ENCODE data around the gene SPATA6.
"Not testable (repeated sequence)": the region's sequence is repeated elsewhere in the genome, so short reads cannot be mapped to it uniquely, and the experiment has no call there.

SPATA6 gene

DNA sequence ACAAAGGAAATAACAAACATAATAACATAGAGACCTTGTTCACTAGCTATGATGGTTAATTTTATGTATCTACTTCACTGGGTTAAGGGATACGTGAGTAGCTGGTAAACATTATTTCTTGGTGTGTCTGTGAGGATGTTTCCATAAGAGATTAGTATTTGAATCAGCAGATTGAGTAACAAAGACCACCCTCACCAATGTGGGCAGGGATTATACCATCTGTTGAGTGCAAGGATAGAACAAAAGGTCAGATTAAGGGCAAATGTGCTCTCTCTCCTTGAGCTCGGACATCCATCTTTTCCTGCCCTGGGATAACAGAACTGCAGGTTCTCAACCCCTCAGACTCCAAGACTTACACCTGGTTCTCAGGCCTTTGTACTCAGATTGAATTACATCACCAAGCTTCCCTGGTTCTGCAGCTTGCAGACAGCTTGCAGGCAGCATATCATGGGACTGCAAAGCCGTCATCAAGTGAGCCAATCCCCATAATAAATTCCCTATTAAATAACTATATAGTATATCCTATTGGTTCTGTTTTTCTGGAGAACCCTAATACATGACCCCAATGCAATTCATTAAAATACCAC is 9.2 kb downstream of the SPATA6 start:
- no peak for DNase-seq (ENCODE audit: low read depth in 2 of 2)

DNA sequence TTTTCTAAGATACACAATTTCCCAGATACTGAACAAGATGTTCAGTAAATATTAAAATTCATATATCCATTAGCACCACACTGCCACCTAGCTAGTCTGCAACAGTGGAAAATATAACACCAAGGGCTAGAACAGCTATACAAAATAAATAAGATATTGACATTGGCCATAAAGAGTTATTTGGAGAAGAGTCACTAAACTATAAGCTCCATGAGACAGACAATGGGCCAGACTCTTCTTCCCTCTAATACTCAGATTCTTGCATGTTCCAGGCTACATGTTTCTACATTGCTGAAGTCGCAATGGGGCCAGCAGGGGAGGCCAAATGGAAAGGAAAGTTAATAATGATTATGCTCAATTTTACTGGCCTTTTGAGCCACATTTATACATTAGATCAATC is 21.5 kb downstream of the SPATA6 start:
- DNase-seq (ENCODE audit: low read depth in 2 of 2): no peak

DNA sequence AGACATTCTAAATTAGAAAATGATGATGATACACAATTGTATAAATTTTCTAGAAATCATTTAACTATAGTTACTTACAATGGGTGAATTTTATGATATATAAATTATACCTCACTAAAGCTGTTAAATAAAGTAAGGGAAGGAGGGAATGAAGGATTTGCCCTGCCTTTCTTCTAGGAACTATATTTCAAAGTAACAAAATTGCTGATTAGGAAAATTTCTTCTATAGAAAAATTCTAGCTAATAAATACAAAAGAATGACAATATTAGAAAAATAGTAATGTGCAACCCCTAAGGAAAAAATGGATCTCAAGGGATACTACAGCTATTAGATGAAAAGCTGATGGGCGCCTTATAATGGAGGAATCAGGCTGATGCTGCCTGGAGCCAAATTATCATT is 23.1 kb downstream of the SPATA6 start:
- DNase-seq (ENCODE audit: low read depth in 2 of 2): no peak

DNA sequence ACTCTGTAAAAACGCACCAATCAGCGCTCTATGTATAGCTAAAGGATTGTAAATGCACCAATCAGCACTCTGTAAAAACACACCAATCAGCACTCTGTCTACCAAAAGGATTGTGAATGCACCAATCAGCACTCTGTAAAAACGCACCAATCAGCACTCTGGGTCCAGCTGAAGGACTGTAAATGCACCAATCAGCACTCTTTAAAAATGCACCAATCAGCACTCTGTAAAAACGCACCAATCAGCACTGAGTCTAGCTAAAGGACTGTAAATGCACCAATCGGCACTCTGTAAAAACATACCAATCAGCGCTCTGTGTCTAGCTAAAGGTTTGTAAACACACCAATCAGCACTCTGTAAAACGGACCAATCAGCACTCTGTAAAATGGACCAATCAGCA is 27.8 kb downstream of the SPATA6 start:
- not testable (repeated sequence) for DNase-seq (ENCODE audit: low read depth in 2 of 2)

DNA sequence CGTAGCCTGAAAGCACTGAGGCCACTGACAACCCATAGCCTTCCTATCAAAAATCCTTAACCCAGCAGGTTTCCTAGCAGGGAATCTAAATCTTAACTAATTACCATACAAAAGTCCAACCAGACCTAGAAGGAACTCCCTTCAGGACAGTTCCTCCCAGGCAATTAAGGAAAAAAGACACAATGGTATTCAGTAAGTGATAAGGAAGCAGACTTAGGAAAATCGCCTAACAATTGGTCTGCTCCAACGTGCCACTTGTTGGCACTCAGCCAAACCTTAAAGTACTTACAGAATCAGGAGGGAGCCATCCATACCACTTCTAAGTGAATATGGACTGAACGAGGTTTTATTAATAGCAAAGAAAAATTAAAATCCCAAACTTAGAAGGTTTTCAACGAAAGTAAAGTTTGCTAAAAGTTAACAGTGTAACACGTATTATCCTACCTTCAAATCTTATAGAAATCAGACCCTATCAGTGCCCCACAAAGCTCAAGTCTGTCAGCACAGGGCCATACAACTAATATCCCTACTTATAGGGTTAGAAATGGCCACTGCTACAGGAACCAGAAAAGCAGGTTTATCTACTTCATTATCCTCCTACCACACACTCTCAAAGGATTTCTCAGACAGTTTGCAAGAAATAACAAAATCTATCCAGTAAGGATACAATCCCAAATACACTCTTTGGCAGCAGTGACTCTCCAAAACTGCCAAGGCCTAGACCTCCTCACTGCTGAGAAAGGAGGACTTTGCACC is 29.0 kb downstream of the SPATA6 start:
- no peak for DNase-seq (ENCODE audit: low read depth in 2 of 2)

DNA sequence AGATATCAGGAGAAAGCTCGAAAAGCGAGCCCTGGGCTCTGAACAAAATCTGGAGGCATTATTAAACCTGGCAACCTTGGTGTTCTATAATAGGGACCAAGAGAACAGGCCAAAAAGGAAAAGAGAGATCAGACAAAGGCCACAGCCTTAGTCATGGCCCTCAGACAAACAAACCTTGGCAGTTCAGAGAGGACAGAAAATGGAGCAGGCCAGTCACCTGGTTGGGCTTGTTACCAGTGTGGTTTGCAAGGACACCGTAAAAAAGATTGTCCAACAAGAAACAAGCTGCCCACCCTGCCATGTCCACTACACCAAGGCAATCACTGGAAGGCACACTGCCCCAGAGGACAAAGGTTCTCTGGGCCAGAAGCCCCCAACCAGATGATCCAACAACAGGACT is 31.2 kb downstream of the SPATA6 start:
- not testable (repeated sequence) for DNase-seq (ENCODE audit: low read depth in 2 of 2)

DNA sequence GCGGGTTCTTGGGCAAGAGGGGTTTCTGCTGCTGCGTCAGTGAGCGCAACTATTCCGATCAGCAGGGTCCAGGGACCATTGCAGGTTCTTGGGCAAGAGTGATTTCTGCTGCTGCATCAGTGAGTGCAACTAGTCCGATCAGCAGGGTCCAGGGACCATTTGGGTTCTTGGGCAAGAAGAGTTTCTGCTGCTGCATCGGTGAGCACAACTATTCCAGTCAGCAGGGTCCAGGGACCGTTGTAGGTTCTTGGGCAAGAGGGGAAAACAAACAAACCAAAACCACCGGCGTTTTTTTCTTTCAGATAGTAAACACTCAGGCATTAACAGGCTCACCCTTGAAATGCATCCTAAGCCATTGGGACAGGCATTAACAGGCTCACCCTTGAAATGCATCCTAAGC is 32.6 kb downstream of the SPATA6 start:
- DNase-seq (ENCODE audit: low read depth in 2 of 2): no peak

DNA sequence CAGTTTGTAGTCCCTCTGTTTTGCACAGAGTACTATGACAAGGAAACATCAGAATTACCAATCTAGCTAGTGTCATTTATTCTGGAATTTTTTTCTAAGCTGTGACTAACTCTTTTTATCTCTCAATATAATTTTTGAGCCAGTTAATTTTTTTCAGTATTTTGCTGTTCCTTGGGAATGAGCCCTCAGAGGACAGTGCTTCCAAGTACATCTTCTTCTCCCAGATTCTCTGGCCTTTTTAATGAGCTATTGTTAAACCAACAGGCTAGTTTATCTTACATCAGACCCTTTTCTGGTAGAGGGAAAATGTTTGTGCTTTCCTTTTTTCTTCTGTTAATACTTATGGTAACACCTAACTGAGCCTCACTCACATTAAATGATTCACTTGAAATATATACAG is 34.6 kb downstream of the SPATA6 start:
- not testable (repeated sequence) for DNase-seq (ENCODE audit: low read depth in 2 of 2)

DNA sequence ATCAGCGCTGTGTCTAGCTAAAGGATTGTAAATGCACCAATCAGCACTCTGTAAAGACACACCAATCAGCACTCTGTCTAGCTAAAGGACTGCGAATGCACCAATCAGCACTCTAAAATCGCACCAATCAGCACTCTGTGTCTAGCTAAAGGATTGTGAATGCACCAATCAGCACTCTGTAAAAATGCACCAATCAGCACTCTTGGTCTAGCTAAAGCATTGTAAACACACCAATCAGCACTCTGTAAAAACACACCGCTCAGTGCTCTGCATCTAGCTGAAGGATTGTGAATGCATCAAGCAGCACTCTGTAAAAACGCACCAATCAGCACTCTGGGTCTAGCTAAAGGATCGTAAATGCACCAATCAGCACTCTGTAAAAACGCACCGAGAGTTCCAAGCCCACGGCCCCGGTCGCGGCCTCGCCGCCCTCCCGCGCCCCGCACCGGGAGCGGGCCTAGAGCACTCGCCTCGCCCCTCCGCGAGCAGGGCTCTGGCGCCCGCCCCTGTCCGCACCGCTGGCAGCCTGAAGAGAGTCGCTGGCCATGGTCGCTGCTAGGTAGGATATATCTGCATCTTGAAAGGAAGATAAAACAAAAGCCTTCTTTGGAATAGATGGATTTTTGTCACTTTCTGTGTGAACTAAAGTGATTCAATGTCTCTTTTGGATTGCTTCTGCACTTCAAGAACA is 36.5 kb downstream of the SPATA6 start:
- DNase-seq (ENCODE audit: low read depth in 2 of 2): not testable (repeated sequence)

DNA sequence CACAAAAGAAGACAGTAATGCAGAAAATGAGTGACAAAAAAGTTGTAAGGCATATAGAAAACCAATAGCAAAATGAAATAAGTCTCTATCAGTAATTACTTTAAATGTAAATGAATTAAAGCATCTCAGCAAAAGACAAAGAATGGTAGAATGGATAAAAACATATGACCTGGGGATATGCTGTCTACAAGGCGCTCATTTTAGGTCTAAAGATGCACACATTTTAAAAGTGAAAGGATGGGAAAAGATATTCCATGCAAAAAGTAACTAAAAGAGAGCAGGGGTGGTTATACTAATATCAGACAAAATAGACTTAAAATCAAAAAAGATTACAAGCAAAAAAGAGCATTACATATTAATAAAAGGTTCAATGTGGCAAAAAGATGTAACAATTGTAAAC is 41.2 kb downstream of the SPATA6 start:
- no peak for DNase-seq (ENCODE audit: low read depth in 2 of 2)

DNA sequence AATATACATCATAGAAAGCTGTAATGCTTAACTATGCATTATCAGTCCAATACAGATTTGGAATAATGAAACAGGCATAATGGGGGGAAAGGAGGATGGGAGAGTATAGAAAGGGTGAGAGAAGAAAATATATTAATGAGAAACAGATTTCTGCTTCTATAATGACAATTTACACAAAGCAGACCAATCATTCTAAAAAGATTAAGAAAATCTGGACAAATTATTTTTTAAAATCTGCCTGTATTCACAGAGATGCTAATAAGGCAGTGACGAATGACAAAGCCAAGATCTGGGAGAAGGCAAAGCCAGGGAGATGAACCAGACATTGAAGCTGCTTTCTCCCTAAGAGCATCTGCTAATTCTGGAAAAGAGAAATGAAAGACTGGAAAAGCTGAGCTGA is 50.0 kb downstream of the SPATA6 start:
- DNase-seq (ENCODE audit: low read depth in 2 of 2): no peak

DNA sequence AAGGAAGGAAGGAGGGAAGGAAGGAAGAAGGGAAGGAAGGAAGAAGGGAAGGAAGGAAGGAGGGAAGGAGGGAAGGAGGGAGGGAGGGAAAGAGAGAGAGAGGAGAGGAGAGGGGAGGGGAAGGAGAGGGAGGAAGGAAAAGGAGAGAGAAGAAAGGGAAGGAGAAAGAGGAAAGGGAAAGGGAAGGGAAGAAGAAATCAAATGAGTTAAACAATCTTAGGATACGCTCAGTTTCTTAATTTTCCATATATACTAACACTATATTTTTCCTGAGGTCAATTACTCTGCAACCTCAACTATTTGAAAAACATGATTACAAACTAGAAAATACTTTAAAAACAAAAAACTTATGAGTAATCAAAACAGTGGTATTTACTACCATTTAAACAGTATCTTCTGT is 53.3 kb downstream of the SPATA6 start:
- no peak for DNase-seq (ENCODE audit: low read depth in 2 of 2)

DNA sequence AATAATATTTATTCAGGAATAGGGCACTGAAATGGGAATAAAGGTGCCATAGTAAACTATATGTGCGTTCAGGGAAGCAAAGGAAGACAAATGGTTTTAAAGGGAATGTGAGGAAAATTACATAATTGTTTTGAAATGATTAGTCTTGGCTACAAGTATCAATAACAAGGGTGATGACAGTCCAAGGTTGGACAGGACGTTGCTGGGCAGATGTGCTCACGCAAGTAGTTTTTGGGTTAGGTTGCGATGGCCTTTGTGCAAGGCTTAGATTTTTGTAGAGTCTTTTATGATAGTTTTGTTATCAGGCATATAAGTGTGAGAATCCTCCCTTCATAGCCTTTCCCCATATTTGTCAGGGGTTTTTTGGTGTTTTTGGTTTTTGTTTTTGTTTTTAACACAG is 57.0 kb downstream of the SPATA6 start:
- no peak for DNase-seq (ENCODE audit: low read depth in 2 of 2)

DNA sequence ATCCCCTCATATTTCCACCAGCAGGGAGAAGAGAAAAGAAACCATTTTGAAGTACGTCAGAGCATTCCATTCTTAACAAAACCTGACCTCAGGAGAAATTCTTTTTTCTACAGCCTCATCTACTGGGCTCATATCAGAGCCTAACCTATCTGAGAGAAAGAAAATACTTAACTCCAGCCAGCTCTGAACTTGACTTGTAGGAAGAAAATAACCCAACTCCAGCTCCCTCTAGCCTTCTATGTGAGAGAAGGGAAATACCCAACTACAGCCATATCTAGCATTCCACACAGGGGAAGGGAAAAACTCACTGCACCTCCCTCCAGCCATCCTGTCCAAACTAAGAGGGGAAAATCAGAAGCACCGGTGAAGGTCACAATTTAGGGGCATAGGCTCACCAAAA is 57.7 kb downstream of the SPATA6 start:
- no peak for DNase-seq (ENCODE audit: low read depth in 2 of 2)

DNA sequence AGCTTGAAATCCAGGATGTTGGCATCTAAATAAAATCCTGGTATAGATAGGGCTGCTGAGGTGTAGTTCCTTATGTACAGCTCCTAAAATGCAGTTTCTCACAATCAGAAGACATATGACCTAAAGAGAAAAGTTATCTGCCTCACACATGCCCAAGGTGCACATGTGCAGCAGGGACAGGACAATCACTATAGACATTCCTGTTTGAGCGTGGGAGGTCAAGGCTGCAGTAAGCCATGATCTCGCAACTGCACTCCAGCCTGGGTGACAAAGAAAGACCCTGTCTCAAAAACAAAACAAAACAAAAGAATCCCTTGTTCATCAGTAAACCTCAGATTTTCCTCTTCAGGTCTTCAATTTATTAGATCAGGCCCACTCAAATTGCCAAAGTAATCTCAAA is 66.1 kb downstream of the SPATA6 start:
- DNase-seq (ENCODE audit: low read depth in 2 of 2): no peak

DNA sequence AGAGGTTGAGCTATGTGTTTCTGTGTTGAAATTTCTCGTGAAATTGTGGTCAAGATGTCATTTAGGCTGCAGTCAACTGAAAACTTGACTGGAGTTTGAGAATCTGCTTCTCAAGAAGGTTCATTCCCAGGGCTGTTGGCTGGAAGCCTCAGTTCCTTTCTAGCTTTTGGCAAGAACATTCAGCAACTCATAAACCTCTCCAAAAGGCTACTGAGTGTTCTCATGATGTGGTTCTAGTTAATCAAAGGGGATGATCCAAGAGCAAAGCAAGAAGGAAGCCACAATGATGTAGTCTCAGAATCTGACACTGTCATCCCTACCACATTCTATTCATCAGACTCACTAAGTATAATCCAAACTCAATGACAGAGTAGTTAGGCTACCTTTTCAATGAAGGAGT is 66.6 kb downstream of the SPATA6 start:
- DNase-seq (ENCODE audit: low read depth in 2 of 2): no peak

DNA sequence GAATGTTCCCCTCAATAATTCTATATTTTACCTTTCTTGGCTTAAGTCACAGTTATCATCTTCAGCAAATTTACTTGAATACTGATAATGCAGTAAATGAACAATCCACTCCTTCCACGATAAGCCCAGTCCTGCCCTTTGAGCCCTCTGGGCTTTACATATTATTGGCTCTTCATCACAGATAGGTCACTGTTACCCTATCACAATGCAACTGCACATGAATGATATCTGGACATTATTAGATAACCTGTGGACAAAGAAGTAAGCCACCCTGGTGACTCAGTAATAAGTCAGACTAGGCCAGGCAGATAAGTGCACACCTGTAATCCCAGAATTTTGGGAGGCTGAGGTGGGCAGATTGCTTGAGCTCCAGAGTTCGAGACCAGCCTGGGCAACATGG is 69.4 kb downstream of the SPATA6 start:
- DNase-seq (ENCODE audit: low read depth in 2 of 2): no peak

DNA sequence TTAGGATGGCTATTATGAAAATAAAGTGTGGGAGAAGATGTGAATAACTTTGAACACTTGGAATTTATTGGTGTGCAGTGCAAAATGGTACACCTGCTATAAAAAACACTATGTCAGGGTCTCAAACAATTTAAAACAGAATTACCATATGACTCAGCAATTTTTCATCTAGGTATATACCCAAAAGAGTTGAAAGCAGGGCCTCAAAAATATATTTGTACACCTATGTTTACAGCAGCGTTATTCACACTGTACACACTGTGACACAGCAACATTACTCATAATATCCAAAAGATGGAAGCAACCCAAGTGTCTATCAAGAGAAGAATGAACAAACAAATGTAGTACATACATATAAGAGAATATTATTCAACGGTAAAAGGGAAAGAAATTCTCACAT is 75.8 kb downstream of the SPATA6 start:
- DNase-seq (ENCODE audit: low read depth in 2 of 2): no peak

DNA sequence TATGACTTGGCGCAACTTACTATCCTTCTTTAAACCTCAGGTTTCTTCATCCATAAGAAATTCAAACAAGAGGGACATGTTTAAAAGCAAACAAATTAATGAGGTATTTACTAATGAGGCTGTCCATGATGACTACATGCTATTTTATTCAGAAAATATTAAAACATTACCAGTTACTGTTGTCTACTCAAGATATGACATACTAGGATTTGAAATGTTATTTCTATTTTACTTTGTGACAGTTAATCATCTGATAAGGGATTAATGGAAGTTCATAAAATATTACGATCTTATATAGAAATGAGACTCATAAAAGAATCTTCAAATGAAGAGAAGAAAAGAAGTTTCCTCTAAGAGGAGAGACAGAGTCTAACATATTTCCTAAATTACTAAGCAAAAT is 80.1 kb downstream of the SPATA6 start:
- DNase-seq (ENCODE audit: low read depth in 2 of 2): no peak

DNA sequence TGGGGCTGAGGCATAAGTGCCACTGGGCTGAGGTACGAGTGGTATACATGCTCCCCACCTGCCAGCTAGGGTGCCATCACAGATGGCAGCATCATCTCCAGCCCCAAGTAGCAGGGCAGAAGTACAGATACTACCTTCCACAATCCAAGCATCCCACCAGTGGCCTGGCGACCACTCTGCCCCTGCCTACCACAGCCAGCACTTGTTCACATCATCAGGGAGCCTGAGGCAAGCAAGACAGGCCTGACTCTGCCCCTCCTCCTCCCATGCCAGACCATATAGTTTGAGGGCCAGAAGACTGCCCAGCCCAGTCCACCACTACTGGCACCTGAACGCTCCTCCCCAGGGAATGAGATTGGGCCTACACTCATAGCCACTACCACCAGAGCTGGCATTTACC is 84.6 kb downstream of the SPATA6 start:
- DNase-seq (ENCODE audit: low read depth in 2 of 2): no peak

DNA sequence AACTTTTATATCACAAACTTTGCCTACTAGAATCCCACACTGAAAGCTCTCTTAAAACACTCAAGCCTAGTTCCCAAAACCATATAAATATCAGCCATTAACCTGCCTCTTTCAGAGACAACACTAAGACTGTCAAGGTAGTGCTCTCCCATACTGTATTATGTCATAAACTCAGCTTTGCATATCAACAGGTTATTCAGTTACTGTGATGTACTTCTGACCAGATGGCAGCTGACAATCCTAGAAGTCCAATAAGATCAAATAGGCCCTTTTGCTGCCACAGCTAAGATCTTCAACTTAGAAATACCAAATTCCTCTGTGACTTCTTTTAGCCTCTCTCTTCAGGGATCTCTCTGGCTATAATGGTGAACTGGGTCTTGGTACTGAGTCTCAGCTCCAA is 97.2 kb downstream of the SPATA6 start:
- DNase-seq (ENCODE audit: low read depth in 2 of 2): no peak

DNA sequence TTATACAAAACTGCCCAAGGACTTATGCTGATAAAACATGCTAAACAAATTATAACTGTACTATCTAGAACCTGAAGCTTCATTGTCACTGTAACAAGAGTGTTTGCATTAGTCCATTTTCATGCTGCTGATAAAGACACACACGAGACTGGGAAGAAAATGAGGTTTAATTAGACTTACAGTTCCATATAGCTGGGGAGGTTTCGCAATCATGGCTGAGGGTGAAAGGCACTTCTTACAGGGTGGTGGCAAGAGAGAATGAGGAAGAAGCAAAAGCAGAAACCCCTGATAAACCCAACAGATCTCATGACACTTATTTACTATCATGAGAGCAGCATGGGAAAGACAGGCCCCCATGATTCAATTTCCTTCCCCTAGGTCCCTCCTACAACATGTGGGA is 100.4 kb downstream of the SPATA6 start:
- DNase-seq (ENCODE audit: low read depth in 2 of 2): no peak

DNA sequence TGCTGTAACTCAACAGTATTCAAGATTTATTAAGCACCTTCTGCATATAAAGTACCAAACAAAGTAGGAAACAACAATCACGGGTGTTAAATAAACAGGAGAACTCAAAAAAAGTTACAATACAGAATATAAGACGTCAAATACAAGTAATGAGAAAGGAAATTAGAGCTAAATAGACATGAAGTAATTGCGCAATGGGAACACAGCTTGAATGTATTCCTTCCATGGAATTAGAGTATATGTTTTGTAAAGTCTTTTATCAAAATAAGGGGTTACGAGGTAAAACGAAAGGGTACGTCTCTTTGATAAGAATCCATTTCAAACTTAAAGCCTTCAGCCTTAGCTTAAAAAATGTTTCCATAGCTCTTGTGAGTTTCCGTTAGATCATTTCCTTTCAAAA is 109.1 kb downstream of the SPATA6 start:
- no peak for DNase-seq (ENCODE audit: low read depth in 2 of 2)
